Esophagus (tissue), 2 donors: Measurements from ENCODE around the gene MCM6. TPM values are rescaled to one million over a fixed set of nuclear protein-coding genes. Genes with fewer than 3 reads are reported as not detected.

Source experiments
- H3K27ac ChIP-seq, 2 donors: one replicate each; pipeline ENCODE4 v1.5.1; 2013; ENCODE audit warnings: low read depth in 2 of 2, mild to moderate bottlenecking in 2 of 2, inconsistent platforms in 1 of 2, low read length in 1 of 2, moderate library complexity in 1 of 2
- H3K27me3 ChIP-seq, 2 donors: one replicate each; pipeline ENCODE4 v1.6.1; 2013; ENCODE audit warnings: low read length in 2 of 2, control low read depth in 1 of 2, mild to moderate bottlenecking in 1 of 2; ENCODE audit not compliant: insufficient read depth in 2 of 2, control insufficient read depth in 1 of 2
- H3K36me3 ChIP-seq, 2 donors: one replicate each; pipeline ENCODE4 v1.6.1; 2013; ENCODE audit warnings: low read length in 1 of 2; ENCODE audit not compliant: control insufficient read depth in 2 of 2, insufficient read depth in 2 of 2
- H3K4me1 ChIP-seq, 2 donors: one replicate each; pipeline ENCODE4 v1.6.1; 2013; ENCODE audit warnings: low read length in 1 of 2; ENCODE audit not compliant: control insufficient read depth in 2 of 2, insufficient read depth in 2 of 2
- H3K4me3 ChIP-seq, 2 donors: one replicate each; pipeline ENCODE4 v1.5.1; 2013; ENCODE audit warnings: low read length in 2 of 2, mild to moderate bottlenecking in 2 of 2, low read depth in 1 of 2, moderate library complexity in 1 of 2
- H3K9me3 ChIP-seq, 2 donors: one replicate each; pipeline ENCODE4 v1.6.1; 2013; ENCODE audit warnings: mild to moderate bottlenecking in 2 of 2, low read depth in 1 of 2, low read length in 1 of 2, moderate library complexity in 1 of 2; ENCODE audit not compliant: control insufficient read depth in 2 of 2, insufficient read depth in 1 of 2
- WGBS, 2 donors: extraction: QIAGEN DNeasy Blood & Tissue Kit; methylation state at CpG; one replicate each; pipeline ENCODE4 v1.1.7; 2013; 5-methylcytosine and 5-hydroxymethylcytosine counted together
- polyA plus RNA-seq, 2 donors: library from polyadenylated mRNA; stranded (reverse); fragments of 200-250 nt; gene quantifications; one replicate each; pipeline ENCODE4 v1.2.3, GENCODE V29; 2013
- donor health status: healthy with polysubstance abuse.
- donor health status: Bipolar disorder and iron deficiency.

Gene MCM6
- polyA plus RNA-seq, 2 donors = 5.2 to 13.1 TPM

DNA sequence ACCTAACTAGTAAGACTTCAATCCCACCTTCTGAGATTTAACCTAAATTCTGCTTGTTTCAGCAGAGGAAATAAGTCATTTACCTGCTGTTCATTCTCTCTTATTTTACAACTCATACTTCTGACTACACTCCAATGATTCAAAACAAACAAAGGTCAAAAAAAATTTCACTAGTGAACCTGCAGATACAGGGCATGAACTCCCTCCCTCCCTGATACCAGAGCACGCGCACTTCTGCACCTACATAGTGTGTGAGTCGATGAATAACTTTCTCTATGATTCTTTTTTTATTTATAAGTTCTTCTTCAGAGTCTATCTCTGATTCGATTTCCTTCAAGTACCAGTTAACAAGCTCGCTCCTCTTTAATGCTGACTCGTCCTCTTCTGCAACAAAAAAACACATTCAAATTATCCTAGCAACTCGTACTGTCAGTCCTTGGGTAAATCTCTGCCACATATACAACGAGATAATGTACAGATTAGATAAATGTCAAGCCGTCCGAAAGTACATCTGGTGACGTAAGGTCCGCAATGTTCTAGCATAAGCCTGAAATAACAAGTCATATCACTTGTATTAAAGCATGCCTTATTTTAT lies 31.8 kb downstream of the MCM6 start:
- no peaks in the 10 kb centered on the region for H3K9me3 ChIP-seq
- 86 to 93% methylated on average over 12 of the region's 12 CpGs for WGBS, 2 donors
- H3K4me3 ChIP-seq = no peak overlapping the region
- no peak overlapping the region for H3K27ac ChIP-seq
- H3K4me1 ChIP-seq = no peaks in the 10 kb centered on the region
- peaks cover 5 to 11% of the 10 kb centered on the region in 2 donors for H3K36me3 ChIP-seq
- no peaks in the 10 kb centered on the region for H3K27me3 ChIP-seq

DNA sequence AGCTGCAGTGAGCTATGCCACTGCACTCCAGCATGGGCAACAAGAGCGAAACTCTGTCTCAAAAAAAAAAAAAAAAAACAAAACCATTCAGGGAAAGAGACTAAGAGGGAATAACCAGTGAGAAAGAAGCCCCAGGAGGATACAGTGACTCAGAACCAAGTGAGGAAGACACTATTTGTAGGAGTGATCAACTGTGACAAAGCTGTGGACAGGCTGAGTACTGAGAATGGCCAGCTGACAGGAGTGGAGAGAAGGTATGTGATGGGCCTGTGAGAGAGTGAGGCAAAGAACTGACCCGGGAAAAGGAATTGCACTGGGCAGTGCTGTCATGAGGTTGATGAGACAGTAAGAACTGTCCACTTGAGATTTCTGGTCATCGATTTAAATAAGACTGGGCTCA lies 32.6 kb downstream of the MCM6 start:
- no peaks in the 10 kb centered on the region for H3K27me3 ChIP-seq
- no peak overlapping the region for H3K27ac ChIP-seq
- peaks cover 2 to 11% of the 10 kb centered on the region in 2 donors for H3K36me3 ChIP-seq
- H3K4me3 ChIP-seq = no peak overlapping the region
- H3K9me3 ChIP-seq = no peaks in the 10 kb centered on the region
- no peaks in the 10 kb centered on the region for H3K4me1 ChIP-seq
- WGBS, 2 donors = 95% methylated on average over 3 of the region's 3 CpGs

DNA sequence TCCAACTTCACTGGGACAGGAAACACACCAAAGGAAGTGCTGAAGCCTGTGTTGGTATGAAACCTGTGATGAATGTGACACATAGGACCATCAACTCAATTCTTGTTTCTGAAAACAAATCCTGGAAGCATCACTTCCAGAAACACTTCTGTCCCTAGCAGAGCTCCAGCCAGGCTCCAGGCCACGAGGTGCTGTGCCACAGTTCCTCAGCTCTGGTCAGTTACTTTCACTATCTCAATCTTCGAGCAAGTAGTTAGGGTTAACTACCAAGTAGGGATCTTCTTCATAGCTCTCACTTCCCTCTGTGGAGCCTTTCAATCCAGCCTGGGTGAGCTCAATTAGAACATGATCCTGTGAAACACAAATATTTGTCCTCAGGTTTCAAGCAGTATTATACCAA lies 35.6 kb downstream of the MCM6 start:
- H3K4me3 ChIP-seq = no peak overlapping the region
- no peaks in the 10 kb centered on the region for H3K4me1 ChIP-seq
- H3K9me3 ChIP-seq = no peaks in the 10 kb centered on the region
- H3K27ac ChIP-seq = no peak overlapping the region
- 58 to 64% methylated on average over 2 of the region's 2 CpGs for whole genome bisulfite sequencing, 2 donors
- H3K27me3 ChIP-seq = no peaks in the 10 kb centered on the region
- H3K36me3 ChIP-seq = peaks cover 2 to 7% of the 10 kb centered on the region in 2 donors

DNA sequence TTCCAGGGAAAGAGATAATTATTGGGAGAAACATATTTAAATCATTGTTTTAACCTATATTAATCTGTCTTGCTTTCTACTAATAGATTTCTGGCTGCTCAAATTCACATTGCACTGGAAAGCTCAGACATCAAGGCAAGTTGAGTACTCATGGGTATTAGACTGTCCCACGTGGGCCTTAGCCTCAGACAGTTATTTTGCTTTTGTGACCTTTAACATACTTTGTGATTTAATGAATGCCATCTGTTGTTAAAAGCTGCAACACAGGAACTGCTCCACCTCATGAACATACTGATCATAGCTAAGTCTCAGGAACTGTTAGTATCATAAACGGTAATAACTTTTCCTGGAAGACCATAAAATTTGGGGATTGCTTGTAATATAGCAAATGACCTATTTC lies 36.5 kb downstream of the MCM6 start:
- no peaks in the 10 kb centered on the region for H3K9me3 ChIP-seq
- no peak overlapping the region for H3K4me3 ChIP-seq
- H3K36me3 ChIP-seq = peaks cover 0 to 7% of the 10 kb centered on the region in 2 donors
- H3K27ac ChIP-seq = no peak overlapping the region
- no peaks in the 10 kb centered on the region for H3K27me3 ChIP-seq
- no peaks in the 10 kb centered on the region for H3K4me1 ChIP-seq
- 49 to 55% methylated on average over 2 of the region's 2 CpGs for WGBS, 2 donors

DNA sequence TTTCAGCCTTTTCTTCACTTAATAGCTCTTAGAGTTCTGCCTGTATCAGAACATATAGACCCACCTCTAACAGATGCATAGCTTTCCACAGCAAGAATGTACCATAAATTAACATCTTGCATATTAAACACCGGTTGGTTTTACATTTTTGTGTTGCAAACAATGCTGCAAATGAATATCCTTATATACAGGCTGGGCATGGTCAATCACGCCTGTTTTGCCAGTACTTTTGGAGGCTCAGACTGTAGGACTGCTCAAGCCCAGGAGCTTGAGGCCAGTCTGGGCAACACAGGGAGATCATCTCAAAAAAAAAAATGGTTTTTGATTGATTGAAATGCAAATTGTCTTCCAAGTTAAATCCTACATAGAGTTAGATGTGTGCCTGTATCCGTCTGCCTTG lies 37.7 kb downstream of the MCM6 start:
- no peak overlapping the region for H3K4me3 ChIP-seq
- no peak overlapping the region for H3K27ac ChIP-seq
- no peaks in the 10 kb centered on the region for H3K4me1 ChIP-seq
- WGBS, 2 donors = 89 to 91% methylated on average over 3 of the region's 3 CpGs
- H3K9me3 ChIP-seq = no peaks in the 10 kb centered on the region
- H3K36me3 ChIP-seq = no peaks in the 10 kb centered on the region
- H3K27me3 ChIP-seq = no peaks in the 10 kb centered on the region

DNA sequence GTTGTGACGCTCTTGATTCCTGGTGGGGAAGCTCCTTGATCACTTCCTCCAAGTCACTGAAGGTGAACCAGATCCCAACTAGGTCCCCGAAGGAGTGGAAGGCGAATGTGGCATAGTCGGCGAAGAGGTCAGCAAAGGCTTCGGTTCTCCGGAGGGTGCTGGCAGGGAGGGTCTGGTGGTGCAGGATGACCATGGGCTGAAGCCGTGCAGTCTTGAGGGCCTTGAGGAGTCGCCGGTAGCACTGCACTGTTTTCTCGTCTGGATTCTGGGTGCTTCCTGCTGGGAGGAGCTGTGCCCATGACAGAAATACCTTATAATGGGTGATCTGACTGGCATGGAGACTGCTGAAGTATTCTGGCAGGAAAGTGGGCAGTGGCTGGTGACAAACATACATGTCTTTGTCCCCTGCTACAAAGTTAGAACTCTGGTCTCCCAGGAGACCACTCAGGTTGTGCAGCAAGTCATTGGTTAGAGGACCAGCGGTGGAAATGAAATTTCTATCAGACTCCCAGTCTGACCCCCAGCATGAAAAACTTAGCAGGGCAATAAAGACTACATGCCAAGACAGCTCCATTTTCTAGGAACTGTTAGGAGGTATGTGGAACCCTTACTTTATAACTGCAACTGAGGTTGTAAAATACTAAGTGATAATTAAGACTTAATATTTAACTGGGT lies 39.5 kb downstream of the MCM6 start, which contains the start of gene LCT:
Gene LCT, minus strand, starts transcription at position 589 of the 675 bp plus-strand sequence. Its CDS starts 15 bp downstream, at position 574.
- H3K27me3 ChIP-seq = no peaks in the 10 kb centered on the region
- no peaks in the 10 kb centered on the region for H3K4me1 ChIP-seq
- H3K27ac ChIP-seq = no peak within 1 kb of the TSS
- WGBS, 2 donors = 89 to 95% methylated on average over 12 of the region's 12 CpGs
- H3K4me3 ChIP-seq = no peak within 1 kb of the TSS
- no peaks in the 10 kb centered on the region for H3K36me3 ChIP-seq
- no peaks in the 10 kb centered on the region for H3K9me3 ChIP-seq

DNA sequence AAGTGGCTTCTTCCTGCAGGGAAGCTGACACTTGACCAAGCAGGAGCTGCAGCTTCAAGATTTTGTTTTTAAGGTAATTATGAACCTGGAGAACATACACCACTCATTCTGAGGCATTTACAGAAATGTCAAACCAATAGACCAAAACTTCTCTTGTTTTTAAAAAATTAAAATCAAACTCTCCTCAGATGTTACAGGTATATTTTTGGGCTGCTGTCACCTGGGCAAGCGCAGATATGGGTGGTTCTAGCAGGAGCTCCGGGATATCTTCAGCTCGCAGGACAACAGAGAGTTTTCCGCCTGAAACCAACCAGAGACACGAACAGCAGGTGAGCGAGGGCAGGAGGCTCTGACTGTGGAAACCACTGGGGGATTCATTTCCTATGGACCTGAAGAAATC lies 43.4 kb downstream of the MCM6 start:
- H3K36me3 ChIP-seq = no peaks in the 10 kb centered on the region
- no peaks in the 10 kb centered on the region for H3K9me3 ChIP-seq
- no peaks in the 10 kb centered on the region for H3K4me1 ChIP-seq
- no peaks in the 10 kb centered on the region for H3K27me3 ChIP-seq
- H3K27ac ChIP-seq = no peak overlapping the region
- no peak overlapping the region for H3K4me3 ChIP-seq
- 91 to 93% methylated on average over 6 of the region's 6 CpGs for WGBS, 2 donors

DNA sequence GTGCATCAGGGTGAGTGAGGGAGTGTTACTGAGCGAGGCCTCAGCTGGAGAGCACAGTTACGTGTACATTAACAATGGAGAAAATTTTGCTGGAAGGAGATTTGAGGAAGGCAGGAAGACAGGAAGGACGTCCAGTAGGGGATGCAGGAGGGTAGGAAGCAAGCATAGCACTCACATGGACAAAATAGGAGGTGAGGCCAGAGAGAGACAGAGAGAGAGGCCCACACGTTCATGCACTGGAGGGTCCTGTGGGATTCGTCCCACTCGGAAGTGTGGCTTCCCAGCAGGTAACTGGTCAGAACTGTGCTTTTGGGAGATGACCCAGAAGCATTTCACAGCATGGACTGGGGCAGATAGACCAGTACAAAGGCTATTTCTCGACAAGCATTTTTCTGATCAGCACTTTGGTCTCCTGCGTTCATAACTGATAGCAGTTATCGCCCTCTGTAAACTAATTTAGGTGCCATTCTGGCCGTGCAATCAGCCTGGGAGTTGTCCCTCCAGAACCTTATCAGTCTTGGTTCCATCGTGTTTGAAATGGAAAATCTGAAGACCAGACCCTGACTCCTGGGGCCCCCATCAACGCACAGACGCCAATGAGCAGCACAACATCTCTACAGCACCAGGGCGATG lies 44.9 kb downstream of the MCM6 start:
- Histone ChIP-seq H3K27ac (no peak overlapping the region), H3K36me3 (no peaks in the 10 kb centered on the region), H3K9me3 (no peaks in the 10 kb centered on the region), H3K4me1 (no peaks in the 10 kb centered on the region), H3K27me3 (no peaks in the 10 kb centered on the region), H3K4me3 (no peak overlapping the region)
- WGBS, 2 donors = 71 to 86% methylated on average over 14 of the region's 14 CpGs

DNA sequence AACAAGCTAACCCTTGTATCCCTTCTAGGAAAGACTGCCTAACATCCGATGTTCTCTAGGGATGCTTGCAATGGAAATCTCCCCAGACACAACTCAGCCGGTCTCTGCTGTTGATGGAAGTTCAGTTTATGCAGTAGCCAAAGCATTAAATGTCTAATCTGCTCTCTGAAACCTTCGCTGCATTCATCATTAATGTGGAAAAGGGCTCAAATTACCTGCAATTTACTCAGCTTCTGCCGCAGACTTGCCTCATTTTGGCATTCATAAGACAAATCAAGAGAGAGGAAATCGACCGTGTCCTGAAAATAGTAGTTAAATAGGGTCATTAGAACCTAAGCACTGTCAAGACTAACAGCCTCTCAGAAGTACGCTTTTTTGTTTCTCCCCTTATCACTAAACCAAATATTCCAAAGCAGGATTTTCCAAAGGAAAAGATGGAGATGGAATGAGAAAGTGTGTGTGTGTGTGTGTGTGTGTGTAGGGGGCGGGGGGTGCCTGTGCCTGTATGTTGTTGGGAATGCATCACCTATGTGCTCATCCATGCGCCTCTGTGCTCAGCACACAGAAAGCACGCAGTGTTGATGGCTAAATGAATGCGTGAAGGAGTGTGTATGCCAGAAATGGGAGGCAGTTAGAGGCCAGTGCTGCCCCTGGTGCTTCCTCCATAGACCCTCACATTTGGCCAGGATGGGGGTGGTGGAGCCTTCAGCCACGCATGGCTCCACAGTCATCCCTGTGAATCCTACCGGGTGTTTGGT lies 46.7 kb downstream of the MCM6 start:
- Histone ChIP-seq H3K27me3 (no peaks in the 10 kb centered on the region), H3K4me1 (no peaks in the 10 kb centered on the region), H3K9me3 (no peaks in the 10 kb centered on the region), H3K36me3 (no peaks in the 10 kb centered on the region), H3K4me3 (no peak overlapping the region), H3K27ac (no peak overlapping the region)
- 82 to 87% methylated on average over 13 of the region's 13 CpGs for WGBS, 2 donors
